Measurements from ENCODE around the gene SOCS6.
"Not testable (repeated sequence)": the region's sequence is repeated elsewhere in the genome, so short reads cannot be mapped to it uniquely, and the experiment has no call there.

The SOCS6 gene

DNA sequence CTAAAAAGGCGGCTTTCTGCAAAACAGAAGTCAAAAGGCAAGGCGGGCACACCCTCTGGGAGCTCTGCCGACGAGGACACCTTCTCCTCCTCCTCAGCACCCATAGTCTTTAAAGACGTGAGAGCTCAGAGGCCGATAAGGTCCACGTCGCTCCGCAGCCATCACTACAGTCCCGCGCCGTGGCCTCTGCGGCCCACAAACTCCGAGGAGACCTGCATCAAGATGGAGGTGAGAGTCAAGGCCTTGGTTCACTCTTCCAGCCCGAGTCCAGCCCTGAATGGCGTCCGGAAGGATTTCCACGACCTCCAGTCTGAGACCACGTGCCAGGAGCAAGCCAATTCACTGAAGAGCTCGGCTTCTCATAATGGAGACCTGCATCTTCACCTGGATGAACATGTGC lies 36.1 kb downstream of the SOCS6 start:
- DNase-seq: no peak

DNA sequence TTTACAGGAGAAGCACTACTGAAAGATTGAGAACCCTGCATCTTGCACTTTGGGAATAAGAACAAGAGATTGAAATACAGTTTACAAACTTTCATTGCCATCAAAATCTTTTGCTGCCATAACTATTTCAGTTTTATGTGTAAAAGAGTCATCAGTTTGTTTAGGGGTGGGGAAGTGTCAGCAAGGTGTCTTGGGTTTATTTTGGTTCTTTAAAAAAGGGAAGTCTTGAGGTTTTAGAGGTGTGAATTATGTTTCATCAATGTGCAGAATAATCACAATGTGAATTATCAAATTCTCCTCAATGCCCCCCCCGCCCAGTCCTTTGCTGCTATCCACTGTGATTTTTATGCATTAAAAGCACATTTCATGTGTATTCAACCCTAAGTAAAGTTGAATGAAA lies 37.4 kb downstream of the SOCS6 start:
- no peak for DNase-seq

DNA sequence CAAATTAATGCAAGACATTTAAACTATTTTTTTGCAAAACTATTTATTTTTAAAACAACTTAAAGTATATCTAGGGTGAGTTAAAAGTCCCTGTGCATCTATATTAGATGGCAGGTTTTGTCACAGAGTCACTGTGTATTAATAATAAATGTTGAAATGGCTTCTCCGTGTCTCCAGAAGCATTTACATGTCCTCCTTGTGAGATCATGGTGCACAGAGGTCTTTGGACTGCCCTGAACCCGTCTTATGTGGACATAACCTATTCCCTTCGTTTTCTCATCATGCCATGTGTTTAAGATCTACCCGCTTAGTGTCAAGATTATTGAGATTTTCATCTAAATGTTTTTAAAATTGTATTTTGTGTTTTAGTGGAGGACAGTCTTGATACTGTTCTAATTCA lies 39.3 kb downstream of the SOCS6 start:
- DNase-seq: no peak

DNA sequence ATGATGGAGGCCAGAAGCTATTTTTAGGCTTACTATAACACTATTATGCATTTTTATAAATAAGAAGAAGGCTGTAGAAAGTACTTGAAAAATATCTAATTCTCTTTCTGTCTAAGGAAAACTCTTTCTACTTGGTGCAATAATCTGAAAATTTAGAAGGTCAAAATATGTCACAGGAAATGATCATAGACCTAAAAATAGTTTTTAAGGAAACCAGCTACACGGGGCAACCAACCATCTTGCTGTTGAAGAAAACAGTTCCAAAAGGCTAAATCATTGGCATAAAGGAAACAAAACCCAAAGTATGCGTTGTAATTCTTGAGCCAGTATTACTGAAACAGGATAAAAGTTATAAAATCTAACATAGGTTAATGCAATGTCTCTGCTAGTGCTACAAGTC lies 40.2 kb downstream of the SOCS6 start:
- DNase-seq: no peak

DNA sequence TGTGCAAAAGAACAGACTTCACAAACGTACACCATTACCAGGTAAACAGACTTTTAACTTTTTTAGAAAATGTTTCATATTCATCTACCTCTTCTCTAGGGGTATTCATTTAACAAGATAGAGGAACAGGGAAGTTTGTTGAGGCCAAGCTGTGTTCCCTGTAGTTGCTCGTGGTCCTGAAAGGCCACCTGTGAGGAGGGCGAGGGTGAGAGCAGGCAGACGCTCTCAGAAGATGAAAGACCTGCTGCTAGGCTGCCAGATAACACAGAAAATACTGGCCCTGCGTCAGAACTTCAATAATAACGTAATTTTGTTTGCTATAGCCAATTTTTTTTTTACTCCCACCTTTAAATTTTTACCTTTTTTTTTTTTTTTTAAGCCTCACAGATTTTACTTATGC lies 42.0 kb downstream of the SOCS6 start:
- DNase-seq: no peak

DNA sequence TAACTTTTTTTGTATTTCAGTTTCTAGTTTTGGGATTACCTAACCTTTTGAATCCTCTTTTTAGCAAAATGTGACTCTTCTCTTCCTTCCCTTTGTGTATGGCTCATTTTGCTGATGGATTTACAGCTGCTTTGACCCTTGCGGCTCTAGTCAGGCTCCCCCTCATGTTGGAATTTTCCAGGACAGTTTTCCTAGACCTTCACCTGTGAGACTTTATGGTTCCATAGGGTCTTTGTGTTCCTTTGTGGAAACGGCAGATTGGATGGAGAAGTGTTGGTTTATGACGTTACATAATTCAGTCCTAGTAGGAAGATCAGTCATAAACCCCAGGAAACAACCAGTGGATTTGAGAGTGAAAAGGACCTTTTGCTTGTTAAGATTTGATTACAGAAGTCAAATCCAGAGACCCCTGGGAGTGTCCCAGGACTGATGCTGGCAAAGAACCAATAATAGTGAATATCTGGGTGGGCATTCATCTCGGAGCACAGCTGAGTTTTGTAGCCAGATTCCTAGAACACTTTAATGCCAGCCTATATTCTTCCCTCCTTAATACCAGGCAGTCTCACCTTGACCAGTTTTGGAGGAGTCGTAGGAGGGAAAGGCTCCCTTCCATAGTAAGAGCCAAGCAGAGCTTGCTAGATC lies 42.7 kb downstream of the SOCS6 start:
- DNase-seq: no peak

DNA sequence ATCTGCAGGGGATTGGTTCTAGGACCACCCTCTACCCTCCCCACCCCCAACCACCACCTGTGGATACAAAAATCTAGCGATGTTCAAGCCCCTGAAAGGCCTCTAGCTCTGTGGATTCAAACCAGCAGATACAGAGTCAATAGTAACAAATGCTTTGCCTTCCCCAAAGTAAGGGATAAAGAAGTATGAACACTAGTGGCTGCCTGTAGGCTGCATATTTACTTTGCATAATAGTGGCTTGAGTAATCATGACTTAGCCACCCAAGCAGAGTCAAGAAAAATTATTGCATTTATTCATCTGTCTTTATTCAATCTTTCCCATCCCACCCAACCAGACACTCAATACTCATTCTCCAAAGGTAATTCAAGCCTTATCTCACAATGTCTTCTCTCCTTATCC lies 43.8 kb downstream of the SOCS6 start:
- DNase-seq: no peak

DNA sequence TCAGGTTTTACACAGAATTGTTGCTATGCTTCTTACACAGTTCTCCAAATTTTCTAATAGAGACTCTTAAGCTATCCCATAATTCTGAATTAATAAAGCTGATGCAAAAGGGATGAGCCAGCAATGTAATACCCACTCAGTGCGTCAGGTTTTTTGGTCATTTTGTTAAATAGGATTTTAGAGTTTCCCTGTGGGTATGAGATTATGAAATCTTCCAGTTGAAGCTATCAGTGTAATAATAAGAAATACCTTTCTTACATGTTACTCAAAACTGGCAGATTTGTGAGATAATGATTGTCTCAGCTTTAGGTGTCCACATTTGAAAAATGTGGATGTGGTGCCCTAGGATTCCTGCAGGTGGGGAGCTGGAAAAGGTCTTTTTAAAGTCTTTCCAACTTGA lies 44.5 kb downstream of the SOCS6 start:
- DNase-seq: no peak

DNA sequence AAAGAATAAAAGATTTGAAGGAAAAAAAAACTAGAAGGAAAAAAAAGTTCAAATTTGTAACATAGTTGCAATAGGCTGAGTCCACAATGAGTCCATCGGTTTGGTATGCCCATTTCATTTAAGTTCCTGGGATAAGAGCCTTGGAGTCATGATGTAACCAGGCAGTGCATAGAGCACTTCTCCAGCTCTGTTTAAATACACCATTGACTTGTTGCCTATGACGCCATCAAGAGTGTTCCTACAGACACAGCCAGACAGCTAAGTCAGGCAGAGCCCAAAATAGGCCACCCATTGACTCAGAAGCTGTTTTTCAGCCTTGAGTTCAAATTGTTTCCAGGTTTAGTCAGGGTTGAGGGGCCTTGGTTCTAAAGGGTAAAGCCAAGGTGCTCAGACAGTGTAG lies 44.9 kb downstream of the SOCS6 start:
- no peak for DNase-seq

DNA sequence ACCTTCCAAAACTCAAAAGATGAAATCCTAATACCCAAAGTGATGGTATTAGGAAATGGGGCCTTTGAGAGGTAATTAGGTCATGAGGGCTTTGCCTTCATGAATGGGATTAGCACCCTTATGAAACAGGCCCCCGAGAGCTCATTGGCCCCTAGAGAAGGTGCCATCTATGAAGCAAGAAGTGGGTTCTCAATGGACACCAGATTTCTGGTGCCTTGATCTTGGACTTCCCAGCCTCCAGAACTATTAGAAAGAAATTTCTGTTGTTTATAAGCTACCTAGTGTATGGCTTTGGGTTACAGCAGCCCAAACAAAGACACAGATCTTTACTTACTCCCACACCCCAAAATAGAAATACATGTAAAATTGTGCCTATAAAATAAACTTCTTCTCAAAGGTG lies 45.4 kb downstream of the SOCS6 start:
- DNase-seq: no peak

DNA sequence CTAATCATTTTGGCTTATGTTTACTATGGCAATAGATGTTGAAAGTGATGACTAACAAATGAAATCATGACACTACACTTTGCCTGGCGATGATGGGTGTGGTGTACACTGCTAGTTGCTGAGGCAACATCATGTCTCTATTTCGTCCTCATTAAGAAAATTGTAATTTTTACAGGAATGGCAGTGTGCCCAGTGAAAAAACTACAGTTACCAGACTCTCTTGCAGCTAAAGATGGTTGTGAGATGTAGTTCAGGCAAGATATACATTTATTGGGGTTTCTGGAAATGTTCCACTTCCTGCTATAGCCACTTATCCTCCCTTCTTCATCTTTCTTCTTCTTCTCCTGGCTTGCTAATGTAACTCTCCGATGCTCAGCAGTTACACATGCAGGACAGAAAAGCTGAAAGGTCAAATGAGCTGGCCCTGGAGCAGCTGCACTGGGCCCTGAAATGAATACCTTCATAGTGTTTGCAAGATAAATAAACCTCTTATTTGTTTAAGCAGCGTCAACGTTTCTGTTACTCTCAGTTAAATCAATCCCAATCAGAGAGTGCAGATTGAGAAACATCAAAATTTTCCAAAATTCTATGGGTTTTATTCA lies 46.0 kb downstream of the SOCS6 start:
- no peak for DNase-seq

DNA sequence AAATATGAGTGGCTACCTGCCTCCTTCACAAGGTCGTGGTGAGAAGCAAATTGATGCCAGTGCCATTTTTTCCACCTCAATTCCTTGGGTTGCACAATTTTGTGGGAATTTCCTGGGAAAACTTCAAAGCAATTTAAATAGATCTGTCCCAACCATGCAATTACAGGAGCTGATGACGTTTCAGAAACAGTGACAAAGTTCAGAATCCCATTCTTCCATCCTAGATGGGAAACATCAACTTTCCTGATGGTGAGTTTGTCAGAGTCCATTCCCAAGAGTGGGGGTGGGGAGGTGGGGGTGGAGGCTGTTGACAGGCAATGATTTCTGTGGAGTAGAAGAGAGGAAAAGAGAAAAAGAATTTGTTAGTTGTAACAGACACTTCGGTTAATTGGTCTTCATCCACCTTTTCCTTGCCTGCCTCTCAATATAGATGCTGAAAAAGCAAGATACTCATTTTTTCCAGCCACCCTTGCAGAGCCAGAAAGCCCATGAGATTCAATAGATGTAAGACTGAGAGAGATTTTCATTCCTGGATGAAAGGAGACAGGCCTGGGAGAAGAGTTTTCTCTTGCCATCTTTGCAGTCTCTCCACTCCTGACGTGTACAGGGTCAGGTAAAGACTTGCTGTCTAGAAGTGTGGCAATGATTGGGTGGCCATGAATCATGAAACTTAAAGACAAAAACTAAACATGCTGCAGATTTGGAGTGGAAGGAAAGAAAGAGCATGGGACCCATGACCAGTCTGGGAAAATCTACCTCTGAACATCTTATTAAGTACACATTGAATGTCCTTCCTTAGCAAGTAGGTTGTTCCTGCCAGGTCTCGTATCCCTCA lies 47.3 kb downstream of the SOCS6 start:
- no peak for DNase-seq

DNA sequence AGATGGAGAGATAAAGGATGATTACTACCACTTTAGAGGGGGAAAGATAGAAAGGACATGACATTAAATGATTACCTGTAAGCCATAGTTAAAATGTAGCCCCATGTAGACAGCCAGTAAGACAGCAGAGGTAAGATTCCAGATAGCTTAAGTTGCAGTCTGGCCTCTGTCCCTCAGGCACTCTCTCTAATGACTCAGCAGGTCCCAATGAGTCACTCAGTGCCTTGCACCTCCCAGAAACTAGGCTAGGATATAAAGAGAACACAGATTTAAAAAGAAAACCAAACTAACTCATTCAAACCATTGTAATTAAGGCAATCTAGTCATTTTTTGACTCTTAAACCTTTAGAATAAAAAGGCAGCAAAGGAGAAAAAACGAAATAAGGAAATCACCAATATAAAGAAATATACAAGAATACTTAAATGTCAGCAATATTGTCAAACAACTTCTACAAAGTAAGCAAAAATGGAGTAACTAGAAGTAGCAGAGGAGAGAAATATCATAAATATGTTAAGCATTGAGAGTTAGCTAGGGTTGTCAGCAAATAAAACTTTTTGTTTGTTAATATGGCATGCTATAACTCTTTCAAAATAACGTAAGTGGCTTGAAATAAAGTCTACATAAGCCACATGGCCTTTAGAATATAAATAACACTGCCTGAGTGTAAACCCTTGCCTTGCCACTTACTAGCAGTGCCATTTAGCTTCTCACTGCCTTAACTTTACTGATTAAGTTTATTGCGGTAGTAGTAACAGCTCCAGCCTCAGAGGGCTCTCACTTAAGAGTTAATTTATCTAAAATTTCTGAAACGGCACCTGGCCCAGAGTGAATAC lies 48.5 kb downstream of the SOCS6 start:
- DNase-seq: no peak

DNA sequence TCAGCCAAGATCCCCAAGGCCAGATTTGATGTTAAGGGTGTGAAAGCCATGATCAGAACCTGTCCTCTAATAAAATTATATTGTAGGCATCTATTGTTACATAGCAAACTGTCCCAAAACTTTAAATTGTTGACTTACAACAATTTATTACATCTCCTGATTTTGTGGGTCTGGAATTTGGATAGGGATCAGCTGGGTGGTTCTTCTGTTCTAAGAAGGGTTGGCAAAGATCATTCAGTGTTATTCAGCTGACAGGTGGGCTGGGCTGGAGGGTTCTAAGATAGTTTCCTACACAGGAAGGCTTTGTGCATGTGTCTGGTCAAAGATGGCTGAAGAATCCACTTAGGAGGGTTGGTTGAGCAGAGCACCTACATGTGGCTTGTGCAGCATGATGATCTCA lies 50.0 kb downstream of the SOCS6 start:
- DNase-seq: no peak

DNA sequence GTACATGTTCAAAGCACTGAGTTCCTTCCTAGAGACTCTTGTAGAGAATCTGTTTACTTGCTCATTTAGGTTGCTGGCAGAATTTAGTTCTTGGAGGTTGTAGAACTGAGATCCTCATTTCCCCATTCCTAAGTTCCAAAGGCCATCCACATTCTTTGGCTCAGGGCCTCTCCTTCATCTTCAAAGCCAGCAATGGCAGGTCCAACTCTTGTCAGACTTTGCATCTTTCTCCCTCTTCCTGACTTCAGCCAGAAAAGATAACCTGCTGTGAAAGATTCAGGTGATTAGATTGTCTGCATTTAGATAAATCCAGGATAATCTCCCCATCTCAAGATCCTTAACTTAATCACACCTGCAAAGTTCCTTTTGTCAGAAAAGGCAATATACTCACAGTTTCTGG lies 51.1 kb downstream of the SOCS6 start:
- no peak for DNase-seq

DNA sequence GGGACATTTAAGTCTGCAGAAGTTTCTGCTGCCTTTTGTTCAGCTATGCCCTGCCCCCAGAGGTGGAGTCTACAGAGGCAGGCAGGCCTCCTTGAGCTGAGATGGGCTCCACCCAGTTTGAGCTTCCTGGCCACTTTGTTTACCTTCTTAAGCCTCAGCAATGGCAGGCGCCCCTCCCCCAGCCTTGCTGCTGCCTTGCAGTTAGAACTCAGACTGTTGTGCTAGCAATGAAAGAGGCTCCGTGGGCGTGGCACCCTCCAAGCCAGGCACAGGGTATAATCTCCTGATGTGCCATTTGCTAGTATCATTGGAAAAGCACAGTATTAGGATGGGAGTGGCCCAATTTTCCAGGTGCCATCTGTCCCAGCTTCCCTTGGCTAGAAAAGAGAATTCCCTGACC lies 59.6 kb downstream of the SOCS6 start:
- not testable (repeated sequence) for DNase-seq

DNA sequence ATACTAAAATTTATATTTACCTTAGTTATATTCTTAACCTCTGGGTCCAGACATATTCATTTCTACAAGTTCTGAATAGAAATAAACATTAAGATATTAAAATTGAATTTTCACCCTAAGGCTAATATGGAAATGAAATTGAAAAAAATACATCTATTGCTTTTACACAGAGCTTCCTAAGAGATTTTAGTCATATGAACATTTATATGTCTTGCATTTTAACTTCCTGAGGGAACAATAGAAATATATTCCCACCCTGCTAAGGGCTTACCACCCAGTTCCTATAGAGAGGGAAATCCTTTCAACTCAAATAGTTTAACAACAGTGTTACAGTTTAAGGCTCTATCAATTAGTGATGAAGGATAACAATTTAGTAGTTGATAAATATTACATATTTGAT lies 60.5 kb downstream of the SOCS6 start:
- no peak for DNase-seq

DNA sequence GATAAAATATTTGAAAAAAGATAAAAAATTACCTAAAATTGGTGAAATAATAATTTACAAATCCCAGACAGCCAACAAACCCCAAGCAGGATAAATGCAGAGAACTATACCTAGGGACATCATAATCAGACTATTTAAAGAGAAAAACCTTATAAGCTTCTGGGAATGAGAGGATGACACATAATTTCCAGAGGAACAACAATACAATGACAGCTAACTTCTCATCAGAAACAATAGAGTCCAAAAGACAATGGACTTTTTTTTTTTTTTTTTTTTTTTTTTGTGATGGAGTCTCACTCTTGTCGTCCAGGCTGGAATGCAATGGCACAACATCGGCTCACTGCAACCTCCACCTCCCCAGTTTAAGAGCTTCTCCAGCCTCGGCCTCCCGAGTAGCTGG lies 65.2 kb downstream of the SOCS6 start:
- no peak for DNase-seq

DNA sequence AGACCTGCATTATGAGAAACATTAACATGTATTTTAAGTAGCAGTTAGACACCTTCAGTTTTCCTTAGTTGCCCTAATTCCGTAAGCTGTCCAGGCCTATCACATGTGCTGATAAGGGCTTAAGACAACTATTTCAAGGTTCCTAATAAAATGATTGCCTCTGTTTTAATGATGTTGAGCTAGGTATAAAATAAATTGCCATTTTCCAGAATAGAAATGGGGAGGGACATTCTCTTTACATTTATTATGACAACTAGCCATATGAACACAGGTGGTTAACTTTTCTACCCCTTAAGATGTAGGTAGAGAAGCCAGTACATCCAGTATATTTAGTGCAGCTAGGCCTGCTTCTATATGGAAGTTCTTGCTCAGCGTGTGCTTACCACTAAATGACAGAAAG lies 65.9 kb downstream of the SOCS6 start:
- no peak for DNase-seq

DNA sequence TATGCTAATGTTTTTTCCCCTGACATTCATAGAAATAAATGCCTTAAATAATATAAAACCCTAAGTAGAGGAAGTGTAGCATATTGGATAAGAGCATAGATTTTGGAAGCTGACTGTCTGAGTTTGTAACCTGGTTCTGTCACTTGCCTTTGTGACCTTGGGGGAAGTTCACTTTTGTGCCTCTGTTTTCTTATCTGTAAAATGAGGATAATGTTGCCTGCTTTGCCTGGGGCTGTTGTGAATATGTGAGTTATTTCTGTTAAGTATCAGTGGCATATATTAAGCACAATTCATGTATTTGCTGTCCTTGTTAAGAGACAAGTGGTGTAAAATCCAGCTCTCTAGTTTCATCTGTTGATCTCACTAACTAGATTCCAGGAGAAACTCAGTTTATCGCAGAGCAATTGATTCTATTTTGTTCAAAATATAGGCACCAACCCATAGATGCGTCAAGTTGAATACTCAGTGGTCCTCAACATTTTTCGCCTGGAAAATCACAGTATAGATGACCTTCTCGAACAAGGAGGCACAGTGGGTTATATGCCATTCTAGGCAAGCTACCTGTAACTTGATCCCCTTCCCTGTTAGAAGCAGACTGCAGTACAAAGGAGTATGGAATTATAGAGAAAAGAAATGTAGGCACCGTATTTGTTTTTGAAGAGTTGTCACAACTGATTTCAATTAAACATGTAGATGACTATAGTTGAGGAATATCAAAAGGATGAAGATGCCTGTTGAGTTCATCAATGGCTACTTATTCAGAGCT lies 67.0 kb downstream of the SOCS6 start:
- DNase-seq: no peak

DNA sequence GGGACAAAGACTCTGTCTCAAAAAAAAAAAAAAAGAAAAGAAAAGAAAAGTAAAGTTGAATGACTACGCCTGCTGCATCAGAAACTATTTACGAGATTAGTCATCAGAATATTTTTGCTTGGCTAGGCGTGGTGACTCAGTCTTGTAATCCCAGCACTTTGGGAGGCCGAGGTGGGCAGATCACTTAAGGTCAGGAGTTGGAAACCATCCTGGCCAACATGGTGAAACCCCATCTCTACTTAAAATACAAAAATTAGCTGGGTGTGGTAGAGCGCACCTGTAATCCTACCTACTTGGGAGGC lies 69.2 kb downstream of the SOCS6 start:
- not testable (repeated sequence) for DNase-seq

DNA sequence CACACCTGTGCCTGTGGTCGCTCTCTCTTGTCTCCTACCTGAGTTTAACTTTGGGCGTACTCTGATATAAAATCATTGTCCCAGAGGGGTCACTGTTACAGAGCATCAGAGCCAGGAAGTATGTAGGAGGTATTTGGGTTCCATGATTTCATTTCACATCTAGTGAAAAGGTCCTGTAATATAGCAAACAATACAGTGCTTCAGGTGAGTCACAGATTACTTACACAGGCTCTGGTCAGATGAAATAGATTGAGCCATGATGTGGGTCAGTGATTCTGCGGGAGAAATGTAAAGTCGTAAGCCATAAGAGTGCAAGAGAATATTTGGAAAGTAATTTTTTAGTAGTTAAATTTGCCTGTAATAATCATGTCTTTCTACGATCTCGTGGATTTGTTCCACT lies 70.2 kb downstream of the SOCS6 start:
- DNase-seq: no peak

DNA sequence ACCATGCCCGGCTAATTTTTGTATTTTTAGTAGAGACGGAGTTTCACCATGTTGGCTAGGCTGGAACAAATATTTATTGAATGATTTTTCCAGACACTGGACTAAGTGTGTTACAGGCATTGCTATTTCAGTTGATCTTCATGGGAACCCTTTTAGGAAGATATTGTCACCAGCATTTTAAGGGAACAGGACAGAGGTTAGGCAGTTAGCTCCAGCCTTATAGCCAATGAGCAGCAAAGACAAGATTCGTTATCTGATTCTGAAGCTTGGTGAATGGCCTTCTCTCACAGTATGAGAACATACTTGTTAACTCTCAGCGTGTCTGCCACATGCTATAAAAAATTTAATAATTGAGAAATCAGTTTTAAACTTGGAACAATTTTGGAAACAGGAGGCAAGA lies 73.4 kb downstream of the SOCS6 start:
- DNase-seq: no peak

All from GF-D8 (cell line).